ENCODE results near the gene HCFC1R1. TPM values are rescaled to one million over a fixed set of nuclear protein-coding genes. Genes with fewer than 3 reads are reported as not detected.
"Not testable (repeated sequence)": the region's sequence is repeated elsewhere in the genome, so short reads cannot be mapped to it uniquely, and the experiment has no call there.

The HCFC1R1 gene
- polyA plus RNA-seq, 1 experiment, result 33.7 TPM

GRCh38 chr16:3056336-3057180 lies 32.8 kb upstream of the HCFC1R1 start:
- Histone ChIP-seq H3K36me3 (ENCODE audit: control insufficient read depth, insufficient read depth, low read length) (no peaks in the 10 kb centered on the region), H3K4me3 (ENCODE audit: low read depth, low read length) (no peak overlapping the region), H3K27me3 (ENCODE audit: control insufficient read depth, insufficient read depth, low read length) (no peaks in the 10 kb centered on the region; the same call in 1 of the 2 replicates)
- DNase-seq (ENCODE audit: low read depth), result no peak
- POLR2A ChIA-PET, result no interaction called here
- no peak for TF ChIP-seq CTCF (IDR thresholded peaks at IDR 0.05; ENCODE audit: insufficient read depth, low read depth, low read length)
- CTCF ChIA-PET, result interaction anchor here (1.0 to 1.3 kb wide), 2 partner anchors 23 to 25 kb away, joined by 4 to 5 read pairs; no protein-coding TSS in a partner anchor

- DNase-seq (ENCODE audit: low read depth); H3K4me3 ChIP-seq (ENCODE audit: low read depth, low read length); POLR2A ChIA-PET; H3K27me3 ChIP-seq (ENCODE audit: control insufficient read depth, insufficient read depth, low read length); H3K36me3 ChIP-seq (ENCODE audit: control insufficient read depth, insufficient read depth, low read length): not testable (repeated sequence)
- CTCF ChIA-PET, result interaction anchor here (0.6 kb wide), 1 partner anchor 1470 kb away, joined by 3 read pairs; no protein-coding TSS in a partner anchor
Observed at GRCh38 chr16:3055734-3056115, 32.0 kb upstream of the HCFC1R1 start.

- CTCF ChIA-PET, result interaction anchor here (0.6 kb wide), 1 partner anchor 1470 kb away, joined by 3 read pairs; no protein-coding TSS in a partner anchor
- DNase-seq (ENCODE audit: low read depth), result no peak
- POLR2A ChIA-PET, result no interaction called here
- Histone ChIP-seq H3K36me3 (ENCODE audit: control insufficient read depth, insufficient read depth, low read length) (no peaks in the 10 kb centered on the region), H3K4me3 (ENCODE audit: low read depth, low read length) (no peak overlapping the region), H3K27me3 (ENCODE audit: control insufficient read depth, insufficient read depth, low read length) (peaks cover 1% of the 10 kb centered on the region)
- TF ChIP-seq CTCF (IDR thresholded peaks at IDR 0.05; ENCODE audit: insufficient read depth, low read depth, low read length), result no peak
Observed at GRCh38 chr16:3054965-3055733, 31.4 kb upstream of the HCFC1R1 start.

GRCh38 chr16:3053330-3053710 lies 29.6 kb upstream of the HCFC1R1 start:
- CTCF ChIA-PET; H3K36me3 ChIP-seq (ENCODE audit: control insufficient read depth, insufficient read depth, low read length); DNase-seq (ENCODE audit: low read depth); H3K4me3 ChIP-seq (ENCODE audit: low read depth, low read length); POLR2A ChIA-PET: not testable (repeated sequence)
- H3K27me3 ChIP-seq (ENCODE audit: control insufficient read depth, insufficient read depth, low read length), result peaks cover 13% of the 10 kb centered on the region

- DNase-seq (ENCODE audit: low read depth); H3K36me3 ChIP-seq (ENCODE audit: control insufficient read depth, insufficient read depth, low read length); CTCF ChIA-PET; H3K4me3 ChIP-seq (ENCODE audit: low read depth, low read length); POLR2A ChIA-PET: not testable (repeated sequence)
- H3K27me3 ChIP-seq (ENCODE audit: control insufficient read depth, insufficient read depth, low read length), result peaks cover 15% of the 10 kb centered on the region
Observed at GRCh38 chr16:3052571-3053329, 29.0 kb upstream of the HCFC1R1 start.

- H3K4me3 ChIP-seq (ENCODE audit: low read depth, low read length), result no peak overlapping the region
- no peak for TF ChIP-seq CTCF (IDR thresholded peaks at IDR 0.05; ENCODE audit: insufficient read depth, low read depth, low read length)
- CTCF ChIA-PET, result interaction anchor here (1.2 to 5.5 kb wide), 3 partner anchors 8 to 20 kb away, joined by 5 to 42 read pairs (median 39); no protein-coding TSS in a partner anchor
- H3K36me3 ChIP-seq (ENCODE audit: control insufficient read depth, insufficient read depth, low read length), result no peaks in the 10 kb centered on the region
- peaks cover 20% of the 10 kb centered on the region for H3K27me3 ChIP-seq (ENCODE audit: control insufficient read depth, insufficient read depth, low read length)
- POLR2A ChIA-PET, result no interaction called here
- no peak for DNase-seq (ENCODE audit: low read depth)
Observed at GRCh38 chr16:3051494-3051893, 27.8 kb upstream of the HCFC1R1 start.
